H1 (cell line): Measurements from ENCODE around the gene ERI3. TPM values are rescaled to one million over a fixed set of nuclear protein-coding genes. Genes with fewer than 3 reads are reported as not detected.

ENCODE experiments used
- CTCF ChIA-PET: fragments of 300-600 bp; sonication (Branson Sonifier 250); formaldehyde crosslinking; loops from one replicate; lab custom pipeline; 2021; ENCODE audit not compliant: partially characterized antibody; lab: Charles Lee
- POLR2A ChIA-PET: fragments of 300-600 bp; sonication (Branson Sonifier 250); formaldehyde crosslinking; loops from one replicate; lab custom pipeline; 2021; ENCODE audit warnings: inconsistent platforms; ENCODE audit not compliant: partially characterized antibody; lab: Charles Lee
- DNase-seq, 2 experiments: peaks; one replicate each; pipeline versions ENCODE4 v3.0.0 to v3.0.0-alpha.2; 2010 to 2022; ENCODE audit warnings: low spot score in 2 of 2, low read depth in 1 of 2, mixed read lengths in 1 of 2
- FAIRE-seq: peaks from 2 replicates; lab custom pipeline; 2011; peaks lifted over from hg19 to GRCh38; lab: Jason Lieb, UNC
- H2AFZ ChIP-seq: 2 replicates; pipeline ENCODE4 v1.8.1; 2012; ENCODE audit warnings: low read length, inconsistent platforms
- H2AK5ac ChIP-seq: 2 replicates; pipeline ENCODE4 v1.6.1; 2013; ENCODE audit warnings: low read depth, low read length
- H2BK120ac ChIP-seq: replicated peaks from 2 replicates; pipeline ENCODE3; 2013; ENCODE audit warnings: low read depth, low read length, inconsistent platforms
- H2BK12ac ChIP-seq: 2 replicates; pipeline ENCODE4 v1.6.1; 2013; ENCODE audit warnings: low read depth, low read length
- H2BK15ac ChIP-seq: 2 replicates; pipeline ENCODE4 v1.6.1; 2013; ENCODE audit warnings: low read length
- H2BK20ac ChIP-seq: 2 replicates; pipeline ENCODE4 v1.6.1; 2013; ENCODE audit warnings: low read length
- H2BK5ac ChIP-seq: 2 replicates; pipeline ENCODE4 v1.6.1; 2013; ENCODE audit warnings: low read depth, low read length
- H3K14ac ChIP-seq: 2 replicates; pipeline ENCODE4 v1.6.1; 2013; ENCODE audit warnings: inconsistent platforms; ENCODE audit not compliant: insufficient read length
- H3K18ac ChIP-seq: 2 replicates; pipeline ENCODE4 v1.6.1; 2013; ENCODE audit warnings: low read length; ENCODE audit errors: extremely low read depth
- H3K23ac ChIP-seq: 2 replicates; pipeline ENCODE4 v1.6.1; 2013; ENCODE audit warnings: inconsistent platforms; ENCODE audit not compliant: insufficient read length
- H3K23me2 ChIP-seq: 2 replicates; pipeline ENCODE4 v1.6.1; 2013; ENCODE audit warnings: low read depth, low read length
- H3K27ac ChIP-seq: 2 replicates; pipeline ENCODE4 v1.6.1; 2011; ENCODE audit warnings: low read depth, low read length, inconsistent platforms
- H3K27me3 ChIP-seq, 4 experiments: replicated peaks in 1 of 4; 1 replicate in 1 of 4; 2 replicates in 3 of 4; pipeline versions ENCODE4 v1.6.1 to v1.8.1; 2011 to 2013; ENCODE audit warnings: low read length in 3 of 4, mild to moderate bottlenecking in 3 of 4, inconsistent platforms in 2 of 4, mixed read lengths in 2 of 4, moderate library complexity in 1 of 4; ENCODE audit not compliant: control insufficient read depth in 3 of 4, insufficient read depth in 3 of 4; ENCODE audit errors: extremely low read depth in 1 of 4
- H3K36me3 ChIP-seq, 4 experiments: 2 replicates each; pipeline versions ENCODE4 v1.6.1 to v1.8.1; 2011 to 2013; ENCODE audit warnings: mild to moderate bottlenecking in 4 of 4, low read length in 3 of 4, moderate library complexity in 2 of 4, control low read depth in 1 of 4, inconsistent platforms in 1 of 4; ENCODE audit not compliant: insufficient read depth in 4 of 4, control insufficient read depth in 2 of 4
- H3K4ac ChIP-seq: replicated peaks from 2 replicates; pipeline ENCODE3; 2013; ENCODE audit warnings: low read length, low read depth, mixed read lengths, inconsistent platforms; ENCODE audit not compliant: insufficient read length
- H3K4me1 ChIP-seq, 4 experiments: replicated peaks in 1 of 4; 1 replicate in 1 of 4; 2 replicates in 3 of 4; pipeline versions ENCODE4 v1.6.1 to v1.8.1; 2011 to 2013; ENCODE audit warnings: low read length in 3 of 4, inconsistent platforms in 2 of 4, mixed read lengths in 1 of 4; ENCODE audit not compliant: insufficient read depth in 4 of 4, control insufficient read depth in 3 of 4
- H3K4me2 ChIP-seq, 2 experiments: 2 replicates each; pipeline versions ENCODE4 v1.6.1 to v1.8.1; 2011 to 2013; ENCODE audit warnings: low read depth in 2 of 2, low read length in 2 of 2, control low read depth in 1 of 2, inconsistent platforms in 1 of 2, mild to moderate bottlenecking in 1 of 2; ENCODE audit not compliant: insufficient read depth in 1 of 2
- H3K4me3 ChIP-seq, 4 experiments: fragments of 200-600, 300-600 bp in 1 of 4; sonication (generic), shearing (Covaris generic), sonication (Bioruptor Twin) in 1 of 4; 2 replicates each; pipeline versions ENCODE4 v1.5.1 to v1.8.1; 2011 to 2016; ENCODE audit warnings: low read length in 4 of 4, low read depth in 3 of 4, control low read depth in 2 of 4, inconsistent platforms in 2 of 4, mild to moderate bottlenecking in 2 of 4, mixed read lengths in 1 of 4, moderate library complexity in 1 of 4; ENCODE audit not compliant: insufficient read depth in 2 of 4; ENCODE audit errors: extremely low read depth in 1 of 4
- H3K56ac ChIP-seq: replicated peaks from 2 replicates; pipeline ENCODE3; 2013; ENCODE audit warnings: low read depth, mild to moderate bottlenecking, mixed read lengths, low read length, inconsistent platforms; ENCODE audit not compliant: insufficient read length
- H3K79me1 ChIP-seq: 2 replicates; pipeline ENCODE4 v1.6.1; 2013; ENCODE audit warnings: low read depth, low read length, control low read depth
- H3K79me2 ChIP-seq, 2 experiments: 2 replicates each; pipeline versions ENCODE4 v1.6.1 to v1.8.1; 2012 to 2013; ENCODE audit warnings: low read length in 2 of 2, mild to moderate bottlenecking in 2 of 2, inconsistent platforms in 1 of 2; ENCODE audit not compliant: insufficient read depth in 2 of 2, control insufficient read depth in 1 of 2
- H3K9ac ChIP-seq, 4 experiments: replicated peaks in 1 of 4; 1 replicate in 1 of 4; 2 replicates in 3 of 4; pipeline versions ENCODE4 v1.6.1 to v1.8.1; 2011 to 2013; ENCODE audit warnings: low read depth in 3 of 4, low read length in 3 of 4, control low read depth in 2 of 4, mild to moderate bottlenecking in 2 of 4, moderate library complexity in 2 of 4, inconsistent platforms in 1 of 4; ENCODE audit errors: extremely low read depth in 1 of 4
- H3K9me3 ChIP-seq, 2 experiments: 2 replicates each; pipeline versions ENCODE4 v1.6.1 to v1.8.1; 2012 to 2013; ENCODE audit warnings: mild to moderate bottlenecking in 2 of 2, moderate library complexity in 2 of 2, control low read depth in 1 of 2, inconsistent platforms in 1 of 2, low read depth in 1 of 2, low read length in 1 of 2, mixed read lengths in 1 of 2; ENCODE audit not compliant: insufficient read depth in 2 of 2
- H4K20me1 ChIP-seq, 2 experiments: replicated peaks in 1 of 2; 2 replicates each; pipeline versions ENCODE3 to v1.8.1; 2011 to 2013; ENCODE audit warnings: inconsistent platforms in 2 of 2, low read length in 2 of 2, mild to moderate bottlenecking in 1 of 2; ENCODE audit not compliant: insufficient read depth in 2 of 2, control insufficient read depth in 1 of 2
- H4K5ac ChIP-seq: 2 replicates; pipeline ENCODE4 v1.6.1; 2013; ENCODE audit warnings: low read length, low read depth, mixed read lengths, inconsistent platforms; ENCODE audit not compliant: insufficient read length
- H4K8ac ChIP-seq: 2 replicates; pipeline ENCODE4 v1.8.0; 2013; ENCODE audit warnings: mild to moderate bottlenecking, moderate library complexity, low read length, inconsistent platforms; ENCODE audit not compliant: insufficient read depth; ENCODE audit errors: extremely low read depth
- H4K91ac ChIP-seq: replicated peaks from 2 replicates; pipeline ENCODE3; 2013; ENCODE audit warnings: low read length, mixed read lengths, inconsistent platforms; ENCODE audit not compliant: insufficient read length
- BCL11A ChIP-seq, 2 experiments: IDR thresholded peaks; one replicate each; pipeline ENCODE4 v1.6.1; 2011; ENCODE audit warnings: low read depth in 2 of 2, low read length in 2 of 2, mild to moderate bottlenecking in 2 of 2
- FOSL1 ChIP-seq: IDR thresholded peaks from 2 replicates; pipeline ENCODE4 v1.6.1; 2011; ENCODE audit warnings: mild to moderate bottlenecking, low read depth, low read length, moderate library complexity; ENCODE audit not compliant: insufficient read depth
- HDAC6 ChIP-seq: IDR thresholded peaks from one replicate; pipeline ENCODE4 v1.7.1; 2012; ENCODE audit warnings: low read depth, mild to moderate bottlenecking, inconsistent platforms, low read length, moderate library complexity
- POLR2AphosphoS5 ChIP-seq: IDR thresholded peaks from 2 replicates; pipeline ENCODE4 v1.6.1; 2011; ENCODE audit warnings: low read depth, low read length
- RXRA ChIP-seq: IDR thresholded peaks from 2 replicates; pipeline ENCODE4 v1.6.1; 2011; ENCODE audit warnings: low read depth, mild to moderate bottlenecking, low read length, moderate library complexity; ENCODE audit not compliant: insufficient read depth
- WGBS, 2 experiments: shearing (Covaris generic) in 1 of 2; methylation state at CpG; one replicate each; pipeline versions ENCODE4 v1.1.6 to v1.1.7; 2013 to 2015; ENCODE audit warnings: low lambda C conversion rate in 2 of 2, mixed read lengths in 2 of 2, inconsistent platforms in 1 of 2, low coverage in 1 of 2, missing lambda C conversion rate in 1 of 2; ENCODE audit not compliant: insufficient replicate concordance in 2 of 2, insufficient coverage in 1 of 2, insufficient read length in 1 of 2; ENCODE audit errors: extremely low coverage in 1 of 2, missing lambda C conversion rate in 1 of 2; 5-methylcytosine and 5-hydroxymethylcytosine counted together
- polyA plus RNA-seq, 7 experiments: library from polyadenylated mRNA; depleted of rRNA in 3 of 7; stranded (reverse) in 5 of 7; unstranded in 2 of 7; fragments of >200 nt in 5 of 7; fragments of 200-250 nt in 2 of 7; gene quantifications; 1 replicate in 5 of 7; 2 replicates in 1 of 7; 4 replicates in 1 of 7; pipeline versions ENCODE4 v1.2.1 to v1.2.3, GENCODE V29; 2011 to 2013; ENCODE audit warnings: missing spikeins in 2 of 7, mixed read lengths in 2 of 7
- total RNA-seq: library from RNA; stranded (reverse); fragmentation: NEBNext Ultra II Directional; extraction: Animal tissue kit (Norgen Biotek cat#: 25700); gene quantifications from 2 replicates; pipeline ENCODE4 v1.2.1, GENCODE V29; 2021

The ERI3 gene
- total and polyA plus RNA-seq, 2 of the 8 experiments (the other 6 are each of a cell fraction or from before 2014, with no cell fraction given), result 81.1 to 199 TPM

DNA sequence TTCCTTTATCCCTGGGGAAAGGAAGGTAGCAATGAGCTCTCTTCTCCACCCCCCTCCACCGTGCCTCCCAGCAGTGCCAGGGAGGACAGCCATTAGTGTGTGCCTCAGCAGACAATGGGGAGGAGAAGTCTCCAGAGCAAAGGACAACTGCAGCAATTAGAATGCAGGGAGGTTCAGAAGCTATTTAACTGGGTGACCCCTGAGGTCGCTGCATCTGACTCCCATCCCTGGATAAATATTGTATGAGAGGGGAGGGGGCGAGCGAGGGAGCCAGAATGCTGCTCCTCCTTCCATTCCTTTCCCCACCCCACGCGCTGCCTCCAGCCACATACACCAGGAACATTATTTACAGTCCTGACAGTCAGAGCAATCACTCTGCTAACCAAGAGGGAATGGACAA lies 59.0 kb downstream of the ERI3 start:
- Histone ChIP-seq H2BK12ac (no peak overlapping the region), H2BK120ac (no peak overlapping the region), H3K56ac (no peak overlapping the region), H4K91ac (no peak overlapping the region), H3K23me2 (no peaks in the 10 kb centered on the region), H3K79me1 (peaks cover 2% of the 10 kb centered on the region; the same call in 1 of the 2 replicates), H3K23ac (no peak overlapping the region), H4K8ac (no peak overlapping the region), H3K14ac (no peak overlapping the region), H3K27ac (no peak overlapping the region), H3K4me2 (no peak overlapping the region), H3K27me3 (no peaks in the 10 kb centered on the region), H3K4me3 (no peak overlapping the region), H2AFZ (no peak overlapping the region), H3K4me1 (peaks cover 0 to under 1% (median 0%) of the 10 kb centered on the region in 4 experiments; a peak in 1 of 7 replicates), H3K18ac (no peak overlapping the region), H2AK5ac (no peak overlapping the region), H4K5ac (no peak overlapping the region), H4K20me1 (peaks cover 3 to 12% of the 10 kb centered on the region in 2 experiments), H2BK5ac (no peak overlapping the region), H2BK15ac (no peak overlapping the region), H3K79me2 (no peaks in the 10 kb centered on the region), H3K36me3 (peaks cover 2 to 14% (median 8%) of the 10 kb centered on the region in 4 experiments; a peak in 5 of 8 replicates), H2BK20ac (no peak overlapping the region), H3K9me3 (no peaks in the 10 kb centered on the region), H3K4ac (no peak overlapping the region), H3K9ac (no peak overlapping the region)
- FAIRE-seq, result no peak
- CTCF ChIA-PET, result interaction anchor here (0.6 to 12.8 kb wide), 23 partner anchors 11 to 356 kb away, joined by 3 to 250 read pairs (median 11); partner anchors contain the start of gene DMAP1
- WGBS, 2 experiments, result 98% methylated on average over 6 of the region's 6 CpGs; no CpG with 5 or more reads in 1 of the 2 experiments
- POLR2A ChIA-PET, result interaction anchor here (1.1 kb wide), 1 partner anchor 88 kb away, joined by 3 read pairs; no protein-coding TSS in a partner anchor
- no peak for DNase-seq
- no peak for TF ChIP-seq POLR2AphosphoS5
- no peak for TF ChIP-seq HDAC6
- TF ChIP-seq BCL11A (IDR thresholded peaks at IDR 0.05; ENCODE audit: low read depth in 2 of 2, low read length in 2 of 2), result no peak
- TF ChIP-seq FOSL1, result no peak
- no peak for TF ChIP-seq RXRA
